Stomach (tissue), 4 donors: Measurements from ENCODE around the gene PCDH9.

ENCODE experiments used
- CTCF ChIP-seq, 7 experiments: fragments of 450-650 bp in 4 of 7; fragments of 200-600 bp in 3 of 7; sonication (generic) in 3 of 7; IDR thresholded peaks; one replicate each; pipeline ENCODE4 v1.5.1; 2016 to 2019; ENCODE audit warnings: antibody characterized with exemption in 7 of 7, control low read depth in 2 of 7, mild to moderate bottlenecking in 1 of 7
- POLR2AphosphoS5 ChIP-seq, 3 donors: sonication (generic); formaldehyde crosslinking; IDR thresholded peaks; one replicate each; pipeline ENCODE4 v1.6.1; 2016; ENCODE audit warnings: antibody characterized with exemption in 3 of 3

- no peak for TF ChIP-seq CTCF (IDR thresholded peaks at IDR 0.05)
- TF ChIP-seq POLR2AphosphoS5 (IDR thresholded peaks at IDR 0.05): no peak
Observed at GRCh38 chr13:67258482-67258881, 28.3 kb upstream of the PCDH9 start.
